ENCODE data around the gene RBMS3.
A peak's percentile ranks its signal among the peaks of the same experiment; 100 is the strongest.

The RBMS3 gene

GRCh38 chr3:29581311-29581710, 300.4 kb downstream of the RBMS3 start:
- intact Hi-C loops (cut with DNase I): no loop called here
- no peak for DNase-seq

- peak in 17 of 42 donors; percentile 4 to 50 (median 16) for DNase-seq
- intact Hi-C loops (cut with DNase I): no loop called here
Observed at GRCh38 chr3:29582273-29582672, 301.4 kb downstream of the RBMS3 start.

- no peak for DNase-seq
- intact Hi-C loops (cut with DNase I): no loop called here
Observed at GRCh38 chr3:29583861-29584260, 303.0 kb downstream of the RBMS3 start.

- no peak for DNase-seq
- intact Hi-C loops (cut with DNase I): no loop called here
Observed at GRCh38 chr3:29585368-29585767, 304.5 kb downstream of the RBMS3 start.

- DNase-seq: no peak
- intact Hi-C loops (cut with DNase I): no loop called here
Observed at GRCh38 chr3:29587340-29587739, 306.5 kb downstream of the RBMS3 start.

- intact Hi-C loops (cut with DNase I): no loop called here
- DNase-seq: no peak
Observed at GRCh38 chr3:29590012-29590411, 309.1 kb downstream of the RBMS3 start.

GRCh38 chr3:29590461-29590860, 309.6 kb downstream of the RBMS3 start:
- intact Hi-C loops (cut with DNase I): no loop called here
- DNase-seq: no peak

- intact Hi-C loops (cut with DNase I): no loop called here
Observed at GRCh38 chr3:29591579-29591978, 310.7 kb downstream of the RBMS3 start.

GRCh38 chr3:29593802-29594201, 312.9 kb downstream of the RBMS3 start:
- DNase-seq: no peak
- intact Hi-C loops (cut with DNase I): no loop called here

More at GRCh38 chr3:29591579-29591978, 310.7 kb downstream of the RBMS3 start:
- DNase-seq: no peak

GRCh38 chr3:29594261-29594660, 313.4 kb downstream of the RBMS3 start:
- no peak for DNase-seq
- intact Hi-C loops (cut with DNase I): no loop called here

GRCh38 chr3:29597376-29598008, 316.6 kb downstream of the RBMS3 start:
- DNase-seq: no peak
- intact Hi-C loops (cut with DNase I): no loop called here

GRCh38 chr3:29601861-29602585, 321.2 kb downstream of the RBMS3 start:
- intact Hi-C loops (cut with DNase I): no loop called here
- no peak for DNase-seq

GRCh38 chr3:29605845-29606244, 325.0 kb downstream of the RBMS3 start:
- intact Hi-C loops (cut with DNase I): no loop called here
- DNase-seq: no peak

- DNase-seq: no peak
- intact Hi-C loops (cut with DNase I): no loop called here
Observed at GRCh38 chr3:29606416-29606815, 325.5 kb downstream of the RBMS3 start.

- intact Hi-C loops (cut with DNase I): no loop called here
- no peak for DNase-seq
Observed at GRCh38 chr3:29608414-29609327, 327.8 kb downstream of the RBMS3 start.

- intact Hi-C loops (cut with DNase I): no loop called here
- DNase-seq: no peak
Observed at GRCh38 chr3:29609328-29609811, 328.5 kb downstream of the RBMS3 start.

- intact Hi-C loops (cut with DNase I): no loop called here
Observed at GRCh38 chr3:29610781-29611180, 329.9 kb downstream of the RBMS3 start.

GRCh38 chr3:29611252-29611651, 330.4 kb downstream of the RBMS3 start:
- intact Hi-C loops (cut with DNase I): no loop called here
- no peak for DNase-seq

More at GRCh38 chr3:29610781-29611180, 329.9 kb downstream of the RBMS3 start:
- no peak for DNase-seq

- intact Hi-C loops (cut with DNase I): no loop called here
- no peak for DNase-seq
Observed at GRCh38 chr3:29612536-29612935, 331.7 kb downstream of the RBMS3 start.

- intact Hi-C loops (cut with DNase I): no loop called here
- no peak for DNase-seq
Observed at GRCh38 chr3:29614954-29615353, 334.1 kb downstream of the RBMS3 start.
